Measurements from ENCODE around the gene PTRH1.
A peak's percentile ranks its signal among the peaks of the same experiment; 100 is the strongest.

The PTRH1 gene

DNA sequence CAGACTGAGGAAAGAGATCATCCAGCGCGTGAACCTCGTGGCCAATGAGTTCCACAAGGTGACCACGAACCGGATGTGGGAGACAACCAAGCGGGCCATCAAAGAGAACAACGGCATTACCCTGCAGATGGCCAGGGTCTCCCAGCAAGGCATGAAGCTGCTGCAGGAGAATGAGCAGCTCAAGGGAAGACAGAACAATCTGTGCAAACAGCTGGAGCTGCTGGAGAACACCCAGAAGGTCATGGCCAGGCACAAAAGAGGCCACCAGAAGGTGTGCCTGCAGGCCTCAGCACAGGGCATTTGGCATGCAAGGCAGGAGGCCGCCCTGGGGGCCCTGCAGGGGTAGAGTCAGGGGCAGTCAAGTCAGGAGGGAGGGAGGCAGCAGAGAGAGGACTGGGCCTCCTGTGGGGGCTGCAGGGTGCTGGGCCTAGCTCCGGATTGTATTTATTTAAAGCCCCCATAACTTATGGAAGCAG, 4.2 kb downstream of the PTRH1 start:
- TF ChIP-seq, protein P1, sequence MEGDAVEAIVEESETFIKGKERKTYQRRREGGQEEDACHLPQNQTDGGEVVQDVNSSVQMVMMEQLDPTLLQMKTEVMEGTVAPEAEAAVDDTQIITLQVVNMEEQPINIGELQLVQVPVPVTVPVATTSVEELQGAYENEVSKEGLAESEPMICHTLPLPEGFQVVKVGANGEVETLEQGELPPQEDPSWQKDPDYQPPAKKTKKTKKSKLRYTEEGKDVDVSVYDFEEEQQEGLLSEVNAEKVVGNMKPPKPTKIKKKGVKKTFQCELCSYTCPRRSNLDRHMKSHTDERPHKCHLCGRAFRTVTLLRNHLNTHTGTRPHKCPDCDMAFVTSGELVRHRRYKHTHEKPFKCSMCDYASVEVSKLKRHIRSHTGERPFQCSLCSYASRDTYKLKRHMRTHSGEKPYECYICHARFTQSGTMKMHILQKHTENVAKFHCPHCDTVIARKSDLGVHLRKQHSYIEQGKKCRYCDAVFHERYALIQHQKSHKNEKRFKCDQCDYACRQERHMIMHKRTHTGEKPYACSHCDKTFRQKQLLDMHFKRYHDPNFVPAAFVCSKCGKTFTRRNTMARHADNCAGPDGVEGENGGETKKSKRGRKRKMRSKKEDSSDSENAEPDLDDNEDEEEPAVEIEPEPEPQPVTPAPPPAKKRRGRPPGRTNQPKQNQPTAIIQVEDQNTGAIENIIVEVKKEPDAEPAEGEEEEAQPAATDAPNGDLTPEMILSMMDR (IDR thresholded peaks at IDR 0.05; ENCODE audit: low read depth, low read length, missing control alignments) = no peak
- no peak overlapping the region for H3K4me3 ChIP-seq (ENCODE audit: low read depth, low read length)
- no peak for DNase-seq (ENCODE audit: low read depth)

DNA sequence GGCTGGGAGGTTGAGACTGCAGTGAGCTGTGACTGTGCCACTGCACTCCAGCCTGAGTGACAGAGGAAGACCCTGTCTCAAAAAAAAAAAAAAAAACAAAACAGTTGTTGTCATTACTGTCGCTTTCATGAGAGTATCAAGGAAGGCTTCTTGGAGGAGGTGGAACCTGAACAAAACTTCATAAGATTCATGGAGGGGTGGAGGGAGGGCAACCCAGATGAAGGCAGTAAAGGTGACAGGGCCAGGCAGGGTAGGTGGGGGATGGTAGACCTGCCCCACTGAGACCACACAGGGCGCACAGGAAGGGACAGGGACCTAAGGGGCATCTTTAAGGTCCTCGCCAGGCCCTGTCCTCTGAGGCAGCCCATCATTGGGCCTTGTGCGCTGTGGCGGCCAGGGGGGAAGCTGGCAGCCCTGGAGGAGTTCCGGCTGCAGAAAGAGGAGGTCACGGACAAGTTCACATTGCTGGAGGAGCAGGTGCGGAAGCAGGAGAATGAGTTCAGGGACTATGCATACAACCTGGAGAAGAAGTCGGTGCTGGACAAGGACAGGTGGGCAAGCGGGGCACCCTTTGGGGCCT, 5.2 kb downstream of the PTRH1 start:
- H3K4me3 ChIP-seq (ENCODE audit: low read depth, low read length) = no peak overlapping the region
- TF ChIP-seq, protein P1 (IDR thresholded peaks at IDR 0.05; ENCODE audit: low read depth, low read length, missing control alignments) = no peak
- DNase-seq (ENCODE audit: low read depth) = no peak

DNA sequence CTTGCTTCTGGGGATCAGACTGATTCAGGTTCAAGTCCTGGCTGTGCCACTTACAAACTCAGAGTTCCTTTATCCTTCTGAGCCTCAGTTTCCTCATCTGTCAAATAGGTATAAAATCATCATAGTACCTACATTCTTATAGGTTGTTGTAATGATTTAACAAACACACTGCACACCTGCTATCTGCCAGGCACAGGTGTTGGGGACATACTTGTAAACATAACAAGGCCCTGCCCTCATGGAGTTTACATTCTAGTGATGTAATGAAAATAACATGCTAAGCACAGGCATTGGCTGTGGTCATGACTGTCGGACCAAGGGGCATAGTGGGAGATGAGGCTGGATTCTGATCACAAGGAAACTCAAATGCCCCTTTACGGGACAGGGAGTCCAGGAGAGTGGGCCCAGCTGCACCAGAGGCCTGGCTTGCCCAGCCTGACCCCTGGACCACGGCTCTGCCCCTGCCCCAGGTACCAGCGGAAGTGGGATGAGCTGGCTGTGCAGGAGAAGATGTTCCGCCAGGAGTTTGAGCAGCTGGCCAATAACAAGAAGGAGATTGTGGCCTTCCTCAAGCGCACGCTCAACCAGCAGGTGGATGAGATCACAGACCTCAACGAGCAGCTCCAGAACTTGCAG, 6.4 kb downstream of the PTRH1 start:
- TF ChIP-seq, protein P1 (IDR thresholded peaks at IDR 0.05; ENCODE audit: low read depth, low read length, missing control alignments) = no peak
- H3K4me3 ChIP-seq (ENCODE audit: low read depth, low read length) = no peak overlapping the region
- DNase-seq (ENCODE audit: low read depth) = no peak

DNA sequence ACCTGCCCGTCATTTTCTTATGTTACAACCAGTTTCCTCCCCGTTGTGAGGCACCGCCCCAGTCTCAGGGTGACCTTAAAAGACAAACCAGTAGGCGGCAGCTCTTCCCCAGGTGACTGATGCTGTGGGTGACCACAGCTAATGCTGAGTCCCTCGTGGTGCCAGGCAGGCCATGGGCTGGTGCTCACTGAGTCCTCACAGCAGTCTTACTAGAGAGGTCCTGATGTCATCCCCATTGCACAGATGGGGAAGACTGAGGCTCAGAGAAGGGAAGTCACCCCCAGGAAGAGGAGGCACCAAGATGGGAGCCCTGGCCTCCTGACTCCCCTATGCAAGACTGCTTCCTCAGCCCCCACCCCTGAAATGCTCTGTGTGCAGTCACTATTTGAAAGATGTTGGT, 7.7 kb downstream of the PTRH1 start:
- H3K4me3 ChIP-seq (ENCODE audit: low read depth, low read length) = no peak overlapping the region
- no peak for DNase-seq (ENCODE audit: low read depth)
- TF ChIP-seq, protein P1 (IDR thresholded peaks at IDR 0.05; ENCODE audit: low read depth, low read length, missing control alignments) = peak; percentile 32

DNA sequence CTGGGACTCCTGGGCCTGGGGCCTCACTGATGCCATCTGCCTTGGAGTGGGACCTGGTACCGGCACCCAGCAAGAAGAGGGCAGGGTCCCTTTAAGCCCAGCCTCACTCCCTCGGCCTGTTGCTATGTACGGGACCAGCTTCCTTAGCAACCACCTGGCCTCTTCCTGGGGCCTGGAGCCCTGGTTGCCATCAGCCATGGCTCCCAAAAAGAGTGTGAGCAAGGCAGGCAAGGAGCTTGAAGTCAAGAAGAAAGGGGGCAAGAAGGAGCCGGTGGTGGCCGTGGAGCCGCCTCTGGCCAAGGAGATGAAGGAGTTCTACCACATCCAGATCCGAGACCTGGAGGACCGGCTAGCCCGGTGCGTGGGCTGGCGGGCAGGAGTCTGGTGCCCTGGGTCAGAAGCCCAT, 8.6 kb downstream of the PTRH1 start, which contains the start of gene CFAP157:
TSS of gene CFAP157 (plus strand) at position 153 of the 406 bp plus-strand sequence. CDS start at position 197, 44 bp downstream.
- no peak within 1 kb of the TSS for H3K4me3 ChIP-seq (ENCODE audit: low read depth, low read length)
- no peak for DNase-seq (ENCODE audit: low read depth)
- TF ChIP-seq, protein P1 (IDR thresholded peaks at IDR 0.05; ENCODE audit: low read depth, low read length, missing control alignments) = no peak

DNA sequence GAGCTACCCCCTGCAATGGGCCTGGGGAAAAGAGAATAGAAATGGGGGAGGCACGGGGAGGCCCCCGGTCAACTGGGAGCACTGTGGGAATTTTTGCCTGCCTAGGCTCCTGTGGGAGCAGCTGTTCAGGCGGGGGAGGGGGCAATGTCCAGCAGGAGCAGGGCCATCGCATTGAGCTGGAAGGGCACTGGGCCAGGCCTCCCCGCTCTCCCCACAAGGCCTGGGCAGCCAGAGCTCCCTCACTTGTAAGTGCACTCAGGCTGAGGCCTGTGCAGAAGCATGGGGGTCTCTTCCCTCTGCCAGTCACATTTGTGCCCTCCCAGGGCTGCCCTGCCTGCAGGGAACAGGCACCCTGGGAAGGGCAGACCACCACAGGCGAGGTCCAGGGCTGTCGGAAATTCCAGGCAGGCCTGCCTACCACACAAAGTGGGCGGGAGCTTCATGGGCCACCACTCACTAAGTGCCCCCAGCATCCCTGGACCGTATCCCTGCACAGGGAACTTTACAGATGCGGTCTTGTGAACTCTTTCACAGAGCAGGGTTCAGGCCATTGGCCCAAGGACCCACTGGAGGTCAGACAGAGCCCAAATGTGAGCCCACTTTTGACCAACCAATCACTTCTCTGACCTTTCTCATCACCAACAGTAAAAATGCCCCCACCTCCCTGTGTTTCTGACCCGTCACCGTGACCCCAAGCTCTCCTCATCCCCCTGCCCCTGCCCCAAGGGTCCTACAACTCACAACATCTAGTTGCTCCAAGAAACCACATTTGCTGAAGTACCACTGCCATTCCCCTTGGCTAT, 9.7 kb downstream of the PTRH1 start:
- no peak overlapping the region for H3K4me3 ChIP-seq (ENCODE audit: low read depth, low read length)
- no peak for DNase-seq (ENCODE audit: low read depth)
- TF ChIP-seq, protein P1 (IDR thresholded peaks at IDR 0.05; ENCODE audit: low read depth, low read length, missing control alignments) = no peak

Data from GM12864 (cell line).